ENCODE measurements around the gene MOB3A. TPM values are rescaled to one million over a fixed set of nuclear protein-coding genes. Genes with fewer than 3 reads are reported as not detected.

MOB3A gene
- total and polyA plus RNA-seq, 2 of the 13 experiments (the other 11 are each of a cell fraction or from before 2014, with no cell fraction given) = 3.5 to 17.8 TPM

- intact Hi-C loops (cut with micrococcal nuclease; ENCODE audit: unreplicated experiment) = no loop called here
- WGBS (ENCODE audit: low lambda C conversion rate) = 100% methylated on average over 2 of the region's 6 CpGs
- peaks cover 41% of the 10 kb centered on the region for H3K4me1 ChIP-seq (ENCODE audit: insufficient read depth, low read length)
- H3K36me3 ChIP-seq (replicated peaks in 1 of 2; ENCODE audit: control insufficient read depth in 1 of 2, insufficient read depth in 2 of 2, low read length in 2 of 2) = peaks cover 11 to 32% of the 10 kb centered on the region in 2 experiments
- FAIRE-seq (no peak), ATAC-seq (no peak), DNase-seq (ENCODE audit: low spot score) (no peak)
- H3K9ac ChIP-seq (ENCODE audit: insufficient read depth, low read depth, low read length) = no peak overlapping the region
- H3K27ac ChIP-seq (ENCODE audit: extremely low read length, insufficient read depth, low read length) = no peak overlapping the region
- H3K9me3 ChIP-seq (ENCODE audit: low read length) = no peaks in the 10 kb centered on the region
- BruUV-seq (replicated peaks) = no TSS peak
- in situ Hi-C loops (cut with HindIII; ENCODE audit: extremely low pct_ligation_motif_present, low pct_unique_long_range_greater_than_20kb) = no loop called here
- H3K27me3 ChIP-seq (ENCODE audit: control insufficient read depth in 1 of 2, insufficient read depth in 2 of 2, low read length in 2 of 2) = no peaks in the 10 kb centered on the region
- no peak overlapping the region for H3K4me2 ChIP-seq (ENCODE audit: low read depth, low read length)
- CTCF ChIA-PET (ENCODE audit: low intra/inter-chr PET ratio, low total read pairs) = no interaction called here
- H3K4me3 ChIP-seq (replicated peaks in 1 of 3; ENCODE audit: insufficient read depth in 1 of 3, low read depth in 2 of 3, low read length in 3 of 3) = no peak overlapping the region
- H2AFZ ChIP-seq (ENCODE audit: low read length) = no peak overlapping the region
- POLR2A ChIA-PET = interaction anchor here (1.0 to 1.8 kb wide), 3 partner anchors 10 to 15 kb away, joined by 4 to 9 read pairs (median 7); no protein-coding TSS in a partner anchor
- H4K20me1 ChIP-seq (ENCODE audit: insufficient read depth, low read length) = peaks cover 47% of the 10 kb centered on the region
- peaks cover 34% of the 10 kb centered on the region for H3K79me2 ChIP-seq (ENCODE audit: insufficient read depth, low read length)
- TF ChIP-seq AKAP8 (CRISPR knock-in tag; IDR thresholded peaks at IDR 0.05) (no peak), NKX3-1 (CRISPR knock-in tag; IDR thresholded peaks at IDR 0.05) (no peak), ARNT (IDR thresholded peaks at IDR 0.05) (no peak), SIN3A (IDR thresholded peaks at IDR 0.05; ENCODE audit: borderline replicate concordance, low read depth, low read length) (0 out of 2 replicates have a peak, but pooled peaks have one; percentile 18), NFYC (CRISPR knock-in tag; IDR thresholded peaks at IDR 0.05) (no peak), TCF12 (IDR thresholded peaks at IDR 0.05) (no peak), TCF12 (CRISPR knock-in tag; IDR thresholded peaks at IDR 0.05) (no peak), THRA (CRISPR knock-in tag; IDR thresholded peaks at IDR 0.05; ENCODE audit: borderline replicate concordance) (no peak), XRCC5 (optimal IDR thresholded peaks at IDR 0.05; ENCODE audit: low read length) (peak; percentile 44)
- TF ChIP-seq, protein P1, sequence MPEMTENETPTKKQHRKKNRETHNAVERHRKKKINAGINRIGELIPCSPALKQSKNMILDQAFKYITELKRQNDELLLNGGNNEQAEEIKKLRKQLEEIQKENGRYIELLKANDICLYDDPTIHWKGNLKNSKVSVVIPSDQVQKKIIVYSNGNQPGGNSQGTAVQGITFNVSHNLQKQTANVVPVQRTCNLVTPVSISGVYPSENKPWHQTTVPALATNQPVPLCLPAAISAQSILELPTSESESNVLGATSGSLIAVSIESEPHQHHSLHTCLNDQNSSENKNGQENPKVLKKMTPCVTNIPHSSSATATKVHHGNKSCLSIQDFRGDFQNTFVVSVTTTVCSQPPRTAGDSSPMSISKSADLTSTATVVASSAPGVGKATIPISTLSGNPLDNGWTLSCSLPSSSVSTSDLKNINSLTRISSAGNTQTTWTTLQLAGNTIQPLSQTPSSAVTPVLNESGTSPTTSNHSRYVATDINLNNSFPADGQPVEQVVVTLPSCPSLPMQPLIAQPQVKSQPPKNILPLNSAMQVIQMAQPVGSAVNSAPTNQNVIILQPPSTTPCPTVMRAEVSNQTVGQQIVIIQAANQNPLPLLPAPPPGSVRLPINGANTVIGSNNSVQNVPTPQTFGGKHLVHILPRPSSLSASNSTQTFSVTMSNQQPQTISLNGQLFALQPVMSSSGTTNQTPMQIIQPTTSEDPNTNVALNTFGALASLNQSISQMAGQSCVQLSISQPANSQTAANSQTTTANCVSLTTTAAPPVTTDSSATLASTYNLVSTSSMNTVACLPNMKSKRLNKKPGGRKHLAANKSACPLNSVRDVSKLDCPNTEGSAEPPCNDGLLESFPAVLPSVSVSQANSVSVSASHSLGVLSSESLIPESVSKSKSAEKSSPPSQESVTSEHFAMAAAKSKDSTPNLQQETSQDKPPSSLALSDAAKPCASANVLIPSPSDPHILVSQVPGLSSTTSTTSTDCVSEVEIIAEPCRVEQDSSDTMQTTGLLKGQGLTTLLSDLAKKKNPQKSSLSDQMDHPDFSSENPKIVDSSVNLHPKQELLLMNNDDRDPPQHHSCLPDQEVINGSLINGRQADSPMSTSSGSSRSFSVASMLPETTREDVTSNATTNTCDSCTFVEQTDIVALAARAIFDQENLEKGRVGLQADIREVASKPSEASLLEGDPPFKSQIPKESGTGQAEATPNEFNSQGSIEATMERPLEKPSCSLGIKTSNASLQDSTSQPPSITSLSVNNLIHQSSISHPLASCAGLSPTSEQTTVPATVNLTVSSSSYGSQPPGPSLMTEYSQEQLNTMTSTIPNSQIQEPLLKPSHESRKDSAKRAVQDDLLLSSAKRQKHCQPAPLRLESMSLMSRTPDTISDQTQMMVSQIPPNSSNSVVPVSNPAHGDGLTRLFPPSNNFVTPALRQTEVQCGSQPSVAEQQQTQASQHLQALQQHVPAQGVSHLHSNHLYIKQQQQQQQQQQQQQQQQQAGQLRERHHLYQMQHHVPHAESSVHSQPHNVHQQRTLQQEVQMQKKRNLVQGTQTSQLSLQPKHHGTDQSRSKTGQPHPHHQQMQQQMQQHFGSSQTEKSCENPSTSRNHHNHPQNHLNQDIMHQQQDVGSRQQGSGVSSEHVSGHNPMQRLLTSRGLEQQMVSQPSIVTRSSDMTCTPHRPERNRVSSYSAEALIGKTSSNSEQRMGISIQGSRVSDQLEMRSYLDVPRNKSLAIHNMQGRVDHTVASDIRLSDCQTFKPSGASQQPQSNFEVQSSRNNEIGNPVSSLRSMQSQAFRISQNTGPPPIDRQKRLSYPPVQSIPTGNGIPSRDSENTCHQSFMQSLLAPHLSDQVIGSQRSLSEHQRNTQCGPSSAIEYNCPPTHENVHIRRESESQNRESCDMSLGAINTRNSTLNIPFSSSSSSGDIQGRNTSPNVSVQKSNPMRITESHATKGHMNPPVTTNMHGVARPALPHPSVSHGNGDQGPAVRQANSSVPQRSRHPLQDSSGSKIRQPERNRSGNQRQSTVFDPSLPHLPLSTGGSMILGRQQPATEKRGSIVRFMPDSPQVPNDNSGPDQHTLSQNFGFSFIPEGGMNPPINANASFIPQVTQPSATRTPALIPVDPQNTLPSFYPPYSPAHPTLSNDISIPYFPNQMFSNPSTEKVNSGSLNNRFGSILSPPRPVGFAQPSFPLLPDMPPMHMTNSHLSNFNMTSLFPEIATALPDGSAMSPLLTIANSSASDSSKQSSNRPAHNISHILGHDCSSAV (CRISPR knock-in tag; IDR thresholded peaks at IDR 0.05; ENCODE audit: borderline replicate concordance) = no peak
- TF ChIP-seq, protein P2, sequence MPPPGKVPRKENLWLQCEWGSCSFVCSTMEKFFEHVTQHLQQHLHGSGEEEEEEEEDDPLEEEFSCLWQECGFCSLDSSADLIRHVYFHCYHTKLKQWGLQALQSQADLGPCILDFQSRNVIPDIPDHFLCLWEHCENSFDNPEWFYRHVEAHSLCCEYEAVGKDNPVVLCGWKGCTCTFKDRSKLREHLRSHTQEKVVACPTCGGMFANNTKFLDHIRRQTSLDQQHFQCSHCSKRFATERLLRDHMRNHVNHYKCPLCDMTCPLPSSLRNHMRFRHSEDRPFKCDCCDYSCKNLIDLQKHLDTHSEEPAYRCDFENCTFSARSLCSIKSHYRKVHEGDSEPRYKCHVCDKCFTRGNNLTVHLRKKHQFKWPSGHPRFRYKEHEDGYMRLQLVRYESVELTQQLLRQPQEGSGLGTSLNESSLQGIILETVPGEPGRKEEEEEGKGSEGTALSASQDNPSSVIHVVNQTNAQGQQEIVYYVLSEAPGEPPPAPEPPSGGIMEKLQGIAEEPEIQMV (CRISPR knock-in tag; IDR thresholded peaks at IDR 0.05; ENCODE audit: low read depth) = no peak
- TF ChIP-seq, protein P3, sequence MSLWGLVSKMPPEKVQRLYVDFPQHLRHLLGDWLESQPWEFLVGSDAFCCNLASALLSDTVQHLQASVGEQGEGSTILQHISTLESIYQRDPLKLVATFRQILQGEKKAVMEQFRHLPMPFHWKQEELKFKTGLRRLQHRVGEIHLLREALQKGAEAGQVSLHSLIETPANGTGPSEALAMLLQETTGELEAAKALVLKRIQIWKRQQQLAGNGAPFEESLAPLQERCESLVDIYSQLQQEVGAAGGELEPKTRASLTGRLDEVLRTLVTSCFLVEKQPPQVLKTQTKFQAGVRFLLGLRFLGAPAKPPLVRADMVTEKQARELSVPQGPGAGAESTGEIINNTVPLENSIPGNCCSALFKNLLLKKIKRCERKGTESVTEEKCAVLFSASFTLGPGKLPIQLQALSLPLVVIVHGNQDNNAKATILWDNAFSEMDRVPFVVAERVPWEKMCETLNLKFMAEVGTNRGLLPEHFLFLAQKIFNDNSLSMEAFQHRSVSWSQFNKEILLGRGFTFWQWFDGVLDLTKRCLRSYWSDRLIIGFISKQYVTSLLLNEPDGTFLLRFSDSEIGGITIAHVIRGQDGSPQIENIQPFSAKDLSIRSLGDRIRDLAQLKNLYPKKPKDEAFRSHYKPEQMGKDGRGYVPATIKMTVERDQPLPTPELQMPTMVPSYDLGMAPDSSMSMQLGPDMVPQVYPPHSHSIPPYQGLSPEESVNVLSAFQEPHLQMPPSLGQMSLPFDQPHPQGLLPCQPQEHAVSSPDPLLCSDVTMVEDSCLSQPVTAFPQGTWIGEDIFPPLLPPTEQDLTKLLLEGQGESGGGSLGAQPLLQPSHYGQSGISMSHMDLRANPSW (CRISPR knock-in tag; IDR thresholded peaks at IDR 0.05; ENCODE audit: borderline replicate concordance) = no peak
Observed at GRCh38 chr19:2047076-2047448, 49.1 kb downstream of the MOB3A start.

Measured in HepG2 (cell line).